ENCODE data around the gene METTL25B.
A peak's percentile ranks its signal among the peaks of the same experiment; 100 is the strongest.

METTL25B gene

GRCh38 chr1:156728599-156729462 lies 562 bp downstream of the METTL25B start, which contains the start of gene ISG20L2:
TSS of gene ISG20L2 (minus strand) at chr1:156728766. CDS start at chr1:156727652, 1,114 bp downstream.
- DNase-seq, result peak; percentile 81 to 90

- DNase-seq, result no peak
These were observed 5.8 kb downstream of the METTL25B start for GRCh38 chr1:156733989-156734584.

- DNase-seq, result no peak
These were observed 10.1 kb downstream of the METTL25B start for GRCh38 chr1:156738407-156738806.

- no peak for DNase-seq
These were observed 10.6 kb downstream of the METTL25B start for GRCh38 chr1:156738916-156739315.

GRCh38 chr1:156740237-156740740 lies 12.0 kb downstream of the METTL25B start:
- peak in 1 of 2 experiments; percentile 61 for DNase-seq

- DNase-seq, result peak; percentile 99
These were observed 12.6 kb downstream of the METTL25B start, which contains the start of gene MRPL24 for GRCh38 chr1:156740741-156741480. TSS of gene MRPL24 (minus strand) at chr1:156741088. CDS start at chr1:156738704, 2,384 bp downstream.

- DNase-seq, result no peak
These were observed 13.3 kb downstream of the METTL25B start for GRCh38 chr1:156741481-156741983.

GRCh38 chr1:156742017-156742416 lies 13.7 kb downstream of the METTL25B start:
- no peak for DNase-seq

- peak in 1 of 2 experiments; percentile 21 for DNase-seq
These were observed 14.5 kb downstream of the METTL25B start for GRCh38 chr1:156742801-156743200.

GRCh38 chr1:156743367-156744302 lies 15.4 kb downstream of the METTL25B start:
- DNase-seq, result no peak

- no peak for DNase-seq
These were observed 16.1 kb downstream of the METTL25B start for GRCh38 chr1:156744344-156744743.

- no peak for DNase-seq
These were observed 16.6 kb downstream of the METTL25B start for GRCh38 chr1:156744786-156745419.

GRCh38 chr1:156745881-156746280 lies 17.6 kb downstream of the METTL25B start:
- no peak for DNase-seq

- DNase-seq, result no peak
These were observed 18.1 kb downstream of the METTL25B start for GRCh38 chr1:156746406-156746727.

GRCh38 chr1:156746728-156747631 lies 18.7 kb downstream of the METTL25B start:
- DNase-seq, result peak; percentile 19 to 75

- peak in 1 of 2 experiments; percentile 27 for DNase-seq
These were observed 19.7 kb downstream of the METTL25B start for GRCh38 chr1:156747742-156748669.

- no peak for DNase-seq
These were observed 20.6 kb downstream of the METTL25B start for GRCh38 chr1:156748670-156749418.

- DNase-seq, result no peak
These were observed 21.3 kb downstream of the METTL25B start for GRCh38 chr1:156749419-156750118.
